SK-N-SH treated with all-trans-retinoic acid at 6 μM for 48 hours (cell line): ENCODE measurements around the gene STAT2.
A peak's percentile ranks its signal among the peaks of the same experiment; 100 is the strongest.

Source experiments
- ATAC-seq: fragments of 200-7000 bp; cut with Tn5 transposase; 3 replicates; pipeline ENCODE4 v1.9.1; 2020; ENCODE audit warnings: mild to moderate bottlenecking, moderate library complexity
- ARNTL ChIP-seq: fragments of 450-650 bp; formaldehyde crosslinking; IDR thresholded peaks from 2 replicates; pipeline ENCODE4 v1.5.0; 2020; ENCODE audit warnings: low read depth, mild to moderate bottlenecking, moderate library complexity, borderline replicate concordance
- BACH2 ChIP-seq: fragments of 250-450 bp; sonication (Bioruptor Pico); IDR thresholded peaks from 2 replicates; pipeline ENCODE4 v1.9.0; 2021; ENCODE audit warnings: mild to moderate bottlenecking, borderline replicate concordance
- CSDC2 ChIP-seq: fragments of 250-450 bp; sonication (Bioruptor Pico); IDR thresholded peaks from 2 replicates; pipeline ENCODE4 v1.5.0; 2020; ENCODE audit warnings: mild to moderate bottlenecking, moderate library complexity
- ESRRG ChIP-seq: fragments of 250-450 bp; sonication (Bioruptor Pico); IDR thresholded peaks from 2 replicates; pipeline ENCODE4 v1.6.1; 2021; ENCODE audit warnings: mild to moderate bottlenecking
- GLIS3 ChIP-seq: fragments of 250-450 bp; sonication (Bioruptor Pico); IDR thresholded peaks from 2 replicates; pipeline ENCODE4 v1.5.0; 2020; ENCODE audit warnings: mild to moderate bottlenecking, moderate library complexity
- OSR1 ChIP-seq: fragments of 250-450 bp; sonication (Bioruptor Pico); IDR thresholded peaks from 2 replicates; pipeline ENCODE4 v1.8.0; 2022; ENCODE audit warnings: moderate library complexity, mild to moderate bottlenecking, inconsistent platforms
- SNAI2 ChIP-seq: fragments of 250-450 bp; sonication (Bioruptor Pico); IDR thresholded peaks from 2 replicates; pipeline ENCODE4 v1.5.0; 2020; ENCODE audit warnings: mild to moderate bottlenecking, moderate library complexity
- TCF4 ChIP-seq: fragments of 250-450 bp; sonication (Bioruptor Pico); IDR thresholded peaks from 2 replicates; pipeline ENCODE4 v1.8.0; 2021; ENCODE audit warnings: mild to moderate bottlenecking, moderate library complexity, borderline replicate concordance
- ZC3H10 ChIP-seq: fragments of 250-450 bp; sonication (Bioruptor Pico); IDR thresholded peaks from 2 replicates; pipeline ENCODE4 v1.5.1; 2021; ENCODE audit warnings: mild to moderate bottlenecking, moderate library complexity
- ZFP30 ChIP-seq: fragments of 450-650 bp; formaldehyde crosslinking; IDR thresholded peaks from 2 replicates; pipeline ENCODE4 v1.5.0; 2022; ENCODE audit warnings: mild to moderate bottlenecking, moderate library complexity
- ZNF565 ChIP-seq: fragments of 450-650 bp; formaldehyde crosslinking; conservative IDR thresholded peaks from 2 replicates; pipeline ENCODE4 v1.5.0; 2020; ENCODE audit warnings: low read depth, mild to moderate bottlenecking, moderate library complexity
- ZNF8 ChIP-seq: fragments of 450-650 bp; formaldehyde crosslinking; IDR thresholded peaks from 2 replicates; pipeline ENCODE4 v1.5.0; 2020; ENCODE audit warnings: mild to moderate bottlenecking, moderate library complexity
- TF ChIP-seq, protein P1 (sequence below): fragments of 250-450 bp; sonication (Bioruptor Pico); IDR thresholded peaks from 2 replicates; pipeline ENCODE4 v1.8.0; 2020; ENCODE audit warnings: mild to moderate bottlenecking, moderate library complexity, borderline replicate concordance
- TF ChIP-seq, protein P2 (sequence below): fragments of 250-450 bp; sonication (Bioruptor Pico); IDR thresholded peaks from 2 replicates; pipeline ENCODE4 v1.8.0; 2021; ENCODE audit warnings: low read depth, mild to moderate bottlenecking, moderate library complexity, borderline replicate concordance
- TF ChIP-seq, protein P3 (sequence below): fragments of 250-450 bp; sonication (Bioruptor Pico); IDR thresholded peaks from 2 replicates; pipeline ENCODE4 v1.5.1; 2020; ENCODE audit warnings: low read depth, mild to moderate bottlenecking, moderate library complexity
- TF ChIP-seq, protein P4 (sequence below): fragments of 250-450 bp; sonication (Bioruptor Pico); IDR thresholded peaks from 2 replicates; pipeline ENCODE4 v1.5.0; 2020; ENCODE audit warnings: mild to moderate bottlenecking, moderate library complexity
- TF ChIP-seq, protein P5 (sequence below): fragments of 250-450 bp; sonication (Bioruptor Pico); IDR thresholded peaks from 2 replicates; pipeline ENCODE4 v1.5.1; 2021; ENCODE audit warnings: mild to moderate bottlenecking, moderate library complexity

STAT2 gene

DNA sequence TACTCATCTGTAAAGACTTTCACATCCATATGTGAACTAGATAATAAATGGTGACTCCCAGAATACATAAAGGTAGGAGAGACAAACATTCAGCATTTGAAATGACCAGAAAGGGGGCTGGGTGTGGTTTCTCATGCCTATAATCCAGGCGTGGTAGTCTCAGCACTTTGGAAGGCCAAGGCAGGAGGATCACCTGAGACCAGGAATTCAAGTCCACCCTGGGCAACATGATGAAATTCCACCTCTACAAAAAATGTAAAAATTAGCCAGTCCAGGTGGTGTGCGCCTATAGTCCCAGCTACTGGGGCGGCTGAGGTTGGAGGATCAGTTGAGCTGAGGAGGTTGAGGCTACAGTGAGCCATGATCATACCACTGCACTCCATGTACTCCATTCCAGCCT lies 55.6 kb downstream of the STAT2 start:
- ATAC-seq = no peak
- no peak for TF ChIP-seq ZNF565 (CRISPR knock-in tag)
- TF ChIP-seq OSR1 (CRISPR knock-in tag) = no peak
- TF ChIP-seq GLIS3 (CRISPR knock-in tag) = no peak
- TF ChIP-seq ZNF8 (CRISPR knock-in tag) = no peak
- no peak for TF ChIP-seq ARNTL
- TF ChIP-seq ZFP30 (CRISPR knock-in tag) = no peak
- TF ChIP-seq, protein P1, sequence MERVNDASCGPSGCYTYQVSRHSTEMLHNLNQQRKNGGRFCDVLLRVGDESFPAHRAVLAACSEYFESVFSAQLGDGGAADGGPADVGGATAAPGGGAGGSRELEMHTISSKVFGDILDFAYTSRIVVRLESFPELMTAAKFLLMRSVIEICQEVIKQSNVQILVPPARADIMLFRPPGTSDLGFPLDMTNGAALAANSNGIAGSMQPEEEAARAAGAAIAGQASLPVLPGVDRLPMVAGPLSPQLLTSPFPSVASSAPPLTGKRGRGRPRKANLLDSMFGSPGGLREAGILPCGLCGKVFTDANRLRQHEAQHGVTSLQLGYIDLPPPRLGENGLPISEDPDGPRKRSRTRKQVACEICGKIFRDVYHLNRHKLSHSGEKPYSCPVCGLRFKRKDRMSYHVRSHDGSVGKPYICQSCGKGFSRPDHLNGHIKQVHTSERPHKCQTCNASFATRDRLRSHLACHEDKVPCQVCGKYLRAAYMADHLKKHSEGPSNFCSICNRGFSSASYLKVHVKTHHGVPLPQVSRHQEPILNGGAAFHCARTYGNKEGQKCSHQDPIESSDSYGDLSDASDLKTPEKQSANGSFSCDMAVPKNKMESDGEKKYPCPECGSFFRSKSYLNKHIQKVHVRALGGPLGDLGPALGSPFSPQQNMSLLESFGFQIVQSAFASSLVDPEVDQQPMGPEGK (CRISPR knock-in tag) = no peak
- TF ChIP-seq, protein P2, sequence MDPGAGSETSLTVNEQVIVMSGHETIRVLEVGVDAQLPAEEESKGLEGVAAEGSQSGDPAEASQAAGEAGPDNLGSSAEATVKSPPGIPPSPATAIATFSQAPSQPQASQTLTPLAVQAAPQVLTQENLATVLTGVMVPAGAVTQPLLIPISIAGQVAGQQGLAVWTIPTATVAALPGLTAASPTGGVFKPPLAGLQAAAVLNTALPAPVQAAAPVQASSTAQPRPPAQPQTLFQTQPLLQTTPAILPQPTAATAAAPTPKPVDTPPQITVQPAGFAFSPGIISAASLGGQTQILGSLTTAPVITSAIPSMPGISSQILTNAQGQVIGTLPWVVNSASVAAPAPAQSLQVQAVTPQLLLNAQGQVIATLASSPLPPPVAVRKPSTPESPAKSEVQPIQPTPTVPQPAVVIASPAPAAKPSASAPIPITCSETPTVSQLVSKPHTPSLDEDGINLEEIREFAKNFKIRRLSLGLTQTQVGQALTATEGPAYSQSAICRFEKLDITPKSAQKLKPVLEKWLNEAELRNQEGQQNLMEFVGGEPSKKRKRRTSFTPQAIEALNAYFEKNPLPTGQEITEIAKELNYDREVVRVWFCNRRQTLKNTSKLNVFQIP (CRISPR knock-in tag) = no peak

DNA sequence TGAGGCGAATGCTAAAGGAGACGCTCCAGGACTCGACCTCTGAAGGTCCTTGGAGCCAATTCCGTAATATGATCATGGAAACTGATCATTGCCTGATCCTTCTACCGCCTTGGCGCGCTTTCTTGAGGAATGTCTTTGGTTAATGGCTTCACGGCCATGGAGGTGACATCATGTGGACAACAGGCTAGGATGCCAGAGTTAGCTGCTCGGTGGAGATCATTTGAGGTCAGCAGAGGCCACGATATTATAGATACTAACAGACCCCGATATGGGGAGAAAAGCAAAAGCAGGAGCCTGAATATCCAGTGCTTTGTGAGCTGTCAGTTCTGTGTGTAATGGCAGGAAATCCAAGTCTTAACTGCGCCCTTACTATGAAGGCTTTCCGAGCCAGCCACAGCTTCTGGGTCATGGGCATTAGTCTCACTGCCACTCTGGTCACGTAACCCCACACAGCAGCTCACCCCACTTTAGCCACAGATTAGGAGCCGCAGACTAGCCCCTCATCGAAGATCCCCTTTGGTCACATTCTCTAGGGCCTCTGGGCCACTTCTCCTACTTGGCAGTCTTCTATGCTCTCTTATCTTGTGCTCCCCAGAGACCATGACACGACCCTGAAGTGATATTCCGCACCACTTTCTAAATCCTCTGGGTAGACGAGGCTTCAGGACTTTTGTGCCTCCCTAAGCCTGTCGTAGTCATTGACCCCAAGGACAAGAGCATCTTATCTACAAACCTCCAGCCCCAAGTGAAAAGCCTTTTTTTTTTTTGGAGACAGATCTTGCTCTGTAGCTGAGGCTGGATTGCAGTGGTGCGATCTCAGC lies 59.1 kb downstream of the STAT2 start:
- TF ChIP-seq, protein P3, sequence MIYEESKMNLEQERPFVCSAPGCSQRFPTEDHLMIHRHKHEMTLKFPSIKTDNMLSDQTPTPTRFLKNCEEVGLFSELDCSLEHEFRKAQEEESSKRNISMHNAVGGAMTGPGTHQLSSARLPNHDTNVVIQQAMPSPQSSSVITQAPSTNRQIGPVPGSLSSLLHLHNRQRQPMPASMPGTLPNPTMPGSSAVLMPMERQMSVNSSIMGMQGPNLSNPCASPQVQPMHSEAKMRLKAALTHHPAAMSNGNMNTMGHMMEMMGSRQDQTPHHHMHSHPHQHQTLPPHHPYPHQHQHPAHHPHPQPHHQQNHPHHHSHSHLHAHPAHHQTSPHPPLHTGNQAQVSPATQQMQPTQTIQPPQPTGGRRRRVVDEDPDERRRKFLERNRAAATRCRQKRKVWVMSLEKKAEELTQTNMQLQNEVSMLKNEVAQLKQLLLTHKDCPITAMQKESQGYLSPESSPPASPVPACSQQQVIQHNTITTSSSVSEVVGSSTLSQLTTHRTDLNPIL (CRISPR knock-in tag) = no peak
- TF ChIP-seq SNAI2 (CRISPR knock-in tag) = no peak
- peak; percentile 23 for ATAC-seq

DNA sequence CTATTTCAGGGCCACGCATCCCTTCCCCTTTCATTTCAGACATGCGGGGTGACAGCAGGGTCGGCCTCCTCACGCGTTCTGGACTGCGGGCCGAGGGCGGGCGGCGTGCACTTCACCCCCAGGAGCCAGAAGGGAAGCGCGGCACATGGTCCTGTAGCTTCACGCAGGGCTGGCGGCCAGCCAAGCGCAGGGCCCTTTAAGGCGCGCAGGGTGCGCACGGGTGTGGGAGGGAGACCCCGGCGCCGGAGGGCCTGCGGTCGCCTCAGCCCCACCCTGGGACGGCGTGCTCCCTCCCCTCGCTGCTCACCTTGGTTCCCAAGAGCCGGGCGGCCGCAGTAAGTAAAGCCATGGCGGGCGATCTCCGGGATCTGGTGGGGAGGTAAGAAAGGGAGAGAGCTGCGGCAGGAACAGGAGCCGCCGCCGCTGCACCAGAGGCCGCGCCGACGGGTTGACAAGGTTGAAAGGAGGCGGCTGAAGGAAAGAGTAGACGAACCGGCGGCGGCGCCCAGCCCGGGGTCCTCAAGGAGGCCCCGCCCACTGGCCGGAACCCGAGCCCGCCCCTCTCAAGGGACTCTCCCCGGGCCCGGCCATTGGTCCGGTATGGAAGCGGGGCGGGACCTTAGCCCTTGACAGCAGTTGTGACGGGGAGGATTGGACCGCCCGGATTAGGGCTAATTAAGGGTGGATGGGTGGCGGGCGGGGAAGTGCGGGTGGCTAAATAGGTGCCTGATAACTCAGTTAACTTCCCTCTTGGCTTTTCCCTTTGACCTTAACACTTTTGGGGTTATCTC lies 59.9 kb downstream of the STAT2 start, which contains the start of gene CS:
TSS of gene CS (minus strand) at position 478 of the 791 bp plus-strand sequence. CDS start at position 349, 129 bp downstream.
- ATAC-seq = peak; percentile 97
- TF ChIP-seq ESRRG (CRISPR knock-in tag) (no peak), GLIS3 (CRISPR knock-in tag) (no peak), CSDC2 (CRISPR knock-in tag) (0 out of 2 replicates have a peak, but pooled peaks have one; percentile 32)
- TF ChIP-seq, protein P4, sequence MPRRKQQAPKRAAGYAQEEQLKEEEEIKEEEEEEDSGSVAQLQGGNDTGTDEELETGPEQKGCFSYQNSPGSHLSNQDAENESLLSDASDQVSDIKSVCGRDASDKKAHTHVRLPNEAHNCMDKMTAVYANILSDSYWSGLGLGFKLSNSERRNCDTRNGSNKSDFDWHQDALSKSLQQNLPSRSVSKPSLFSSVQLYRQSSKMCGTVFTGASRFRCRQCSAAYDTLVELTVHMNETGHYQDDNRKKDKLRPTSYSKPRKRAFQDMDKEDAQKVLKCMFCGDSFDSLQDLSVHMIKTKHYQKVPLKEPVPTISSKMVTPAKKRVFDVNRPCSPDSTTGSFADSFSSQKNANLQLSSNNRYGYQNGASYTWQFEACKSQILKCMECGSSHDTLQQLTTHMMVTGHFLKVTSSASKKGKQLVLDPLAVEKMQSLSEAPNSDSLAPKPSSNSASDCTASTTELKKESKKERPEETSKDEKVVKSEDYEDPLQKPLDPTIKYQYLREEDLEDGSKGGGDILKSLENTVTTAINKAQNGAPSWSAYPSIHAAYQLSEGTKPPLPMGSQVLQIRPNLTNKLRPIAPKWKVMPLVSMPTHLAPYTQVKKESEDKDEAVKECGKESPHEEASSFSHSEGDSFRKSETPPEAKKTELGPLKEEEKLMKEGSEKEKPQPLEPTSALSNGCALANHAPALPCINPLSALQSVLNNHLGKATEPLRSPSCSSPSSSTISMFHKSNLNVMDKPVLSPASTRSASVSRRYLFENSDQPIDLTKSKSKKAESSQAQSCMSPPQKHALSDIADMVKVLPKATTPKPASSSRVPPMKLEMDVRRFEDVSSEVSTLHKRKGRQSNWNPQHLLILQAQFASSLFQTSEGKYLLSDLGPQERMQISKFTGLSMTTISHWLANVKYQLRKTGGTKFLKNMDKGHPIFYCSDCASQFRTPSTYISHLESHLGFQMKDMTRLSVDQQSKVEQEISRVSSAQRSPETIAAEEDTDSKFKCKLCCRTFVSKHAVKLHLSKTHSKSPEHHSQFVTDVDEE = 0 out of 2 replicates have a peak, but pooled peaks have one; percentile 44

DNA sequence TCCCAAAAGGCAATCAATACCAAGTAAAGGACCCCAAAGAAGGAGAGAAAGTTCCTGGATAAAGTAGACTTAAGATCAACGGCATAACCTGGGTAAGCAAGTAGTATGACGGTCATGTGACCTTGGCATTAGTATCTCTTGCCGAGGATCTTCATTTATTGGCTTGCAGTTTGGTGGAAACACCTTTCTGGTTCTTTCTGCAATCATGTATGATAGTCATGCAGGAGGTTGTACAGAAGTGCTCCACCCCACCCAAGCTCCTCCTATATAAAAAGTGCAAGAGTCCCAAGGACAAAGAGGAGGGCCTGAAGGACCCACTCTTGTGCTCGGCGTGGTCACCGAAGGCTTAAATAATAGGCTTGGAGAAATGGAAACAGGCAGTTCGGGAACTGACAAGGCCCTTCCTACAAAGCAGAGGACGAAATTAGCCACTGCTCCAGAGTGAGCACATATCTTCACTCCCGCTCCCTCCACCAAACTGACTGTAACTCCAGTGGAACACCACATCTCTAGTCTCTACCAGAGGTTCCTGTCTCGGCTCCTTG lies 60.5 kb downstream of the STAT2 start:
- peak; percentile 28 for ATAC-seq
- TF ChIP-seq CSDC2 (CRISPR knock-in tag) (no peak), ZNF565 (CRISPR knock-in tag) (no peak), ZFP30 (CRISPR knock-in tag) (no peak), GLIS3 (CRISPR knock-in tag) (no peak), BACH2 (CRISPR knock-in tag) (no peak), ZC3H10 (no peak), OSR1 (CRISPR knock-in tag) (no peak), TCF4 (CRISPR knock-in tag) (no peak)
- TF ChIP-seq, protein P5, sequence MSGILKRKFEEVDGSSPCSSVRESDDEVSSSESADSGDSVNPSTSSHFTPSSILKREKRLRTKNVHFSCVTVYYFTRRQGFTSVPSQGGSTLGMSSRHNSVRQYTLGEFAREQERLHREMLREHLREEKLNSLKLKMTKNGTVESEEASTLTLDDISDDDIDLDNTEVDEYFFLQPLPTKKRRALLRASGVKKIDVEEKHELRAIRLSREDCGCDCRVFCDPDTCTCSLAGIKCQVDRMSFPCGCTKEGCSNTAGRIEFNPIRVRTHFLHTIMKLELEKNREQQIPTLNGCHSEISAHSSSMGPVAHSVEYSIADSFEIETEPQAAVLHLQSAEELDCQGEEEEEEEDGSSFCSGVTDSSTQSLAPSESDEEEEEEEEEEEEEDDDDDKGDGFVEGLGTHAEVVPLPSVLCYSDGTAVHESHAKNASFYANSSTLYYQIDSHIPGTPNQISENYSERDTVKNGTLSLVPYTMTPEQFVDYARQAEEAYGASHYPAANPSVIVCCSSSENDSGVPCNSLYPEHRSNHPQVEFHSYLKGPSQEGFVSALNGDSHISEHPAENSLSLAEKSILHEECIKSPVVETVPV (CRISPR knock-in tag) = no peak
- TF ChIP-seq, protein P3 (CRISPR knock-in tag) = no peak
